HG02623 (cell line): ENCODE data around the gene NPR3.

Experiments
- ATAC-seq: cut with Tn5 transposase; IDR thresholded peaks from one replicate; pipeline ENCODE4 v1.9.1; 2021; ENCODE audit warnings: moderate library complexity; ENCODE audit not compliant: unreplicated experiment

NPR3 gene, protein sequence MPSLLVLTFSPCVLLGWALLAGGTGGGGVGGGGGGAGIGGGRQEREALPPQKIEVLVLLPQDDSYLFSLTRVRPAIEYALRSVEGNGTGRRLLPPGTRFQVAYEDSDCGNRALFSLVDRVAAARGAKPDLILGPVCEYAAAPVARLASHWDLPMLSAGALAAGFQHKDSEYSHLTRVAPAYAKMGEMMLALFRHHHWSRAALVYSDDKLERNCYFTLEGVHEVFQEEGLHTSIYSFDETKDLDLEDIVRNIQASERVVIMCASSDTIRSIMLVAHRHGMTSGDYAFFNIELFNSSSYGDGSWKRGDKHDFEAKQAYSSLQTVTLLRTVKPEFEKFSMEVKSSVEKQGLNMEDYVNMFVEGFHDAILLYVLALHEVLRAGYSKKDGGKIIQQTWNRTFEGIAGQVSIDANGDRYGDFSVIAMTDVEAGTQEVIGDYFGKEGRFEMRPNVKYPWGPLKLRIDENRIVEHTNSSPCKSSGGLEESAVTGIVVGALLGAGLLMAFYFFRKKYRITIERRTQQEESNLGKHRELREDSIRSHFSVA

DNA sequence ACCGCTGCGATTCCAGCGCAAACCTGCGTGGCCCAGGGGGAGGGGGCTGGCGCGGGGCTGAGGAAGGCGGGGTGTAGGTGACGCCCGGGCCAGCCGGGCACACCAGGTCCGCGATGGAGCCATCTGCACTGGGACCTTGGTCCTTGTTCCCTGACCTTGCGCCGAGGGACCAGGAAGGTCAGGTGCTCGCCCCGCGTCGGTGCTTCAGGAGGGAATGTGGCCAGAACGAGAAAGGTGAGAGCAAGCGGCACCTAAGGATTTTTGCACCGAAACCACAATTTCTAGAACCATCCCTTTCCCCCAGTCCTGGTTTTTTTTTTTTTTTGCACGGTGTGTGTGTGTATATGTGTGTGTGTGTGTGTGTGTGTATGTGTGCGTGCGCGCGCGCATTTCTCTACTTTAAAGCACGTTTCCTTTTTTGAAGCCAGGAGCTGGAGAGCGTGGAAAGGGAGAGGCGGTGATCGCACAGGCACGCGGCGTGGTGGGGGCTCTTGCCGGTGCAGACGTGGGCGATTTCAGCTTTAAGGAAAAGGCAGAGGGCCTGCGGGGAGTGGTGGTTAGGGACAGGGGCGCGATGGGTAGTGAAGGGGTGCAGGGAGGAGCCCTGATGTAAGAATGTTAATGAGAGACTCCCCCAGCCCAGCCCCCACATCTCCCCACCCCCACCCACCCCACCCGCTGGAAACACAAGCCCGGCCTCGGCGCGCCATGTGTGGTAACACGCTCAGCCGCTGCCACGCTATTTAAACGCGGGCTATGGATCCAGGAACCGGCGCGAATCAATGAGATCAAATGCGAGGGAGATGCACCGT is at the start of gene NPR3:
TSS of gene NPR3 (plus strand) at position 772 of the 812 bp plus-strand sequence. CDS start 456 bp downstream, outside the sequence.
- no peak for ATAC-seq

DNA sequence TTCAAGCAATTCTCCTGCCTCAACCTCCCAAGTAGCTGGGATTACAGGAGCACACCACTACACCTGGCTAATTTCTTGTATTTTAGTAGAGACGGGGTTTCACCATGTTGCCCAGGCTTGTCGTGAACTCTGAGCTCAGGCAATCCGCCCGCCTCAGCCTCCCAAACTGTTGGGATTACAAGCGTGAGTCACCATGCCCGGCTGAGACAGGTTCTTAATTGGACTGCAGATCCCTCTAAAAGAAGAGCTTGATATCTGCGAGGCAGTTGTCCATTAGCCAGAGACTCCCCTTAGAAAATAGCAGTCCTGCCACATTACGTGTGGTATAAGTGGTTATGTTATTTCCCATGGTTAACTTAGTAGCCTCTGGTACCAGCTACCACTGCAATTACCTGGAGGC is 46.6 kb upstream of the NPR3 start:
- no peak for ATAC-seq

DNA sequence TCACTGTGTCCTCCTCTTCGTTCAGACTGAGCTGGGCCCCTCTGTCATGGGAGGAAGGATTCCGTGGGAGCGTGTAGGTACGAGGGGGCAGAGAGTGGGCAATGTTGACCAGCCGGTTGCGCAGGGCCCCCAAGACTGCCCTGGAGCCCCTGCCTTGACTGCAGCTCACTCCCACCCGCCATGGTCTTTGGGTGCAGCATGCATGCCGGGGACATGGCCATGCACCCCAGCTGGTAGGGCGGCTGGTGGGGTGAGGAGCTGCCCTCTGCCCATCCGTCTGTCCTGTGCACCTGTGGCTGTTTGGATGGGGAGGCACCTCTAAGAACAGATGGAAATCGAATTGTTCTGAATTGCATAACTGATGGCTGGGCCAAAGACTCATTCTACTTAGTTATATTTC is 42.6 kb upstream of the NPR3 start:
- ATAC-seq, result no peak

DNA sequence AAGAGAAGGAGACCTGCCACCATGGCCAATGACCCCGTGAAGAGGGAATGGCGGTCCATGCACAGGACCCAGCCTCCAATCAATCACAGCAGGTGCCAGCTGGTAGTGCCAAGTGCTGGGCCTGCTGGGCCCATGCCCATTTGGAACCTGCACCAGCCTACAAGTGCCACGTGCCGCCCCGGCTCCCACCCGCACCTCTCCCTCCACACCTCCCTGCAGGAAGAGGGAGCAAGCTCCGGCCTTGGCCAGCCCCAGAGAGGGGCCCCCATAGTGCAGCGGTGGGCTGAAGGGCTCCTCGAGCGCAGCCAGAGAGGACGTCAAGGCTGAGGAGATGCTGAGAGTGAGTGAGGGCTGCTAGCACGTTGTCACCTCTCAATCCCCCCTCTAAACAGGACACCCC is 37.8 kb upstream of the NPR3 start:
- no peak for ATAC-seq

DNA sequence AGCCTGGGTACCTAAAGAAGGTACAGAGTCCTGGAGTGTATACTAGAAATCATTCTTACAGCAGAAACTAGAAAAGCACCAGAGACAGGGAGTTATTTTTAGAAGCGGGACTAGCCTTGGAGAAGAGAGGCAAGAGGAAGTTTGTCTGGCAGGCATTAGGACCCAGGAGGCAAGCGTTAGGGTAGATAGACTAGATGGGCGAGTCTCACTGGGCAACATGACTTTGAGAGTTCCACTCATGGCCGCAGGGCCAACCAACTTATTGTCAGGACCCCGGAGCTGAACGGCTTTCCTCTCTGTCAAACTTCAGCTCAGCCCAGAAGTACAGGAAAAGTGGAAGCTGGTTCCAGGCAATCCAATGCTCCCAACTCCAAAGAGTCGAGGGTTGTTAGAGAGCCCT is 34.1 kb upstream of the NPR3 start:
- ATAC-seq, result no peak

DNA sequence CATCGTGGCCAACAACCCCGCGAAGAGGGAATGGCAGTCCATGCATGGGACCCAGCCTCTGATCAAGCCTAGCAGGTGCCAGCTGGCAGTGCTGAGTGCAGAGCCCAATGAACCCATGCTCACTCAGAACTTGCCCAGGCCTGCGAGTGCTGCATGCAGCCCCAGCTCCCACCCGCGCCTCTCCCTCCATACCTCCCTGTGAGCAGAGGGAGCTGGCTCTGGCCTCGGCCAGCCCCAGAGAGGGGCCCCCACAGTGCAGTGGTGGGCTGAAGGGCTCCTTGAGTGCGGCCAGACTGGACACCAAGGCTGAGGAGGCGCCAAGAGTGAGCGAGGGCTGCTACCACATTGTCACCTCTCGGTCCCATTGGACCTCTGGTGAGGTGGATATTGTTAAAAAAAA is 32.6 kb upstream of the NPR3 start:
- no peak for ATAC-seq

DNA sequence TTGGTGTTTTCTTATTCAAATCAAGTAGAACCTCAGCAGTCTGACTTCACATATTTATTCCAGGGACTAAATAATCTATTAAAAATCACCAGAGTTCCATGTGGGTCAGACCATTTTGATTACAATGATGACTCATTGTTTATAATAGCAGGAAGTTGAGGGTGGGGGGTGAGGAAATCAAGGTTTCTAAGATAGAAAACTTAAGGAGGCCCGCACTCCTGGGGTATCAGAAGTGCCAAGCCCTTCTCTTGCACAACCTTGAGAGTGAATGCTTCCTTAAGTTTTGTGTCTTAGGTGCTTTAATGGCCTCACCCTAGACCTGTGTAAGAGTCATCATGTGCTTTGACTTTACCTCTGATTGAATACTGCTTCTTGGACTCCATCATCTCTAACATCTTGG is 31.9 kb upstream of the NPR3 start:
- ATAC-seq, result no peak

DNA sequence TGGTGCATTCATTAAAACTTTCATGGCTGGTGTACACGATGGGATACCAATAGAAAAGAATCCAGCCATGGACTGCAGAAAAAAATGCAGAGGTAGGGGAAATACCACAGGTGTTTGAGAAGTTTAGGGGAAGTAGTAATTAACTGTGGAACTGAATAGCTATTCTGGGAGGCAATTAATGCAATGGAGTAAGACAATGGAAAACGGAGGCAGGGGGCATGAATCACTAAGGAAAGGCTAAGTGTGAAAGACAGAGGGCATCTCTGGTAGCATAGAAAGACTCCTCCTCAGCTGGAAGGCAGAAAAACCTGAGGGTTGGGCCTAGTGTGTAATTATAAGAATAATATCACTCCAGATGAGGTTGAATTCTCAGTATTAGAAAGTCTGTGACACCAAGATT is 30.9 kb upstream of the NPR3 start:
- ATAC-seq, result no peak

DNA sequence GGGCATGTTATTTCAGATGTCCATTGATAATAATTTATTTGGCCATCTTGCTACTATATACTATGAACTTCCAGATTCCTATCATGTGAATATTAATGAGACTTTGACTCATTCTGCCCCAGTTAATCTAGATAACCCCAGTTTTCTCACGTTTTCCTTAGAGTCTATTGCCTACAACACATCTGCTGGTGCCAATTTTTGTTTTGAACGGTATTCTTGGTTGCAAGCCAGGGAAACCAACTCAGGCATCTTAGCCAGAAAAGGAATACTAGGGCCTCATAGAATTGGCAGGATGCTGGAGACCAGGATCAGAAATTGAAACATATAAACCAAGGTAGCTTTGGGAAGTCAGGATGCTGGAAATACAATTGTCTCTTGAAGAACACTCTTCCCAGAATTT is 28.0 kb upstream of the NPR3 start:
- ATAC-seq, result no peak

DNA sequence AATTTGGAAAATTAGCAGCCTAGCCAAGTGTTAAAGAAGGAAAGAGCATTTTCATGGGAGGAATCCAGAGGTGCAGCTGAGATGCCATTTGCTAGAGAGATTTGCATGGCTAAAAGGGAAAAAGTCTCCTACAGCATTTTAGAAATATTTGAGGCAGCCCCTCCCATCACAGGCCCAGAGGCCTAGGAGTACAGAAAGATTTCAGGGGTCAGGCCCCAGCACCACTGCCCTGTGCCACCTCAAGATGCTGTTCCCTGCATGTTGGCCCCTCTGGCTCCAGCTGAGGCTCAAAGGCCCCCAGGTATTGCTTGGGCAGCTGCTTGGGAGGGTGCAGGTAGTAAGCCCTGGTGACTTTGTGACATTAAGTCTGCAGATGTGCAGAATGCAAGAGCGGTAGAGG is 26.9 kb upstream of the NPR3 start:
- no peak for ATAC-seq

DNA sequence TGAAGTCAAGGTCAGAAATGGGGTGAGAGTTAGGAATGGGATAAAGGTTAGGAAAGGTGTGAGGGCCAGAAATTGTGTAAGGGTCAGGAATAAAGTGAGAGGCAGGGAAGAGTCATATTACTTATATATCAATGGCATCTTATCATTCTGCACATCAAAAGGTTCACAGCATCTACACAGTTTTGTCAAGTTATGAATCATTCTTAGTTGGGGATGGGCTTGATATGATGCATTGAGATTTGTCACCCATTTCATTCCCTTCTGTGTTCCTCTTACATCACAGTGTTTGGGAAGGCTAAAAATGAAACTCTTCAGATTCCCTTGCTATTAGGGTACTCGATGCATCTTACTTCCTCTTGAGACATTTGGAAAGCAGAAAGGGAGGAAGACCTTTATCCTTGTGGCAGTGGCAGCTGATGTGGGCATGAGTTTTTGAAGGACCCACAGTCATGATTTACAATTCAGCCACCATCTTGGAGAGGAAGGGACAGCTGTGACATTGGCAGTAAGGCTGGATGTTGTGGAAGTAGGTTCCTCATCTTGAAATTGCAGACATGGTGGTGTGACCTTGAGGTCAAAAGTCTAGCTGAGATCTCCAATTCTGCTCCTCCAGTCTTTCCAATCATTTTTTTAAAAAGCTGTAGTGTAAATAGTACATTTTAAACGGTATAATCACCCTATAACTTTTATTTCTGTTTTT is 24.2 kb upstream of the NPR3 start:
- ATAC-seq, result no peak

DNA sequence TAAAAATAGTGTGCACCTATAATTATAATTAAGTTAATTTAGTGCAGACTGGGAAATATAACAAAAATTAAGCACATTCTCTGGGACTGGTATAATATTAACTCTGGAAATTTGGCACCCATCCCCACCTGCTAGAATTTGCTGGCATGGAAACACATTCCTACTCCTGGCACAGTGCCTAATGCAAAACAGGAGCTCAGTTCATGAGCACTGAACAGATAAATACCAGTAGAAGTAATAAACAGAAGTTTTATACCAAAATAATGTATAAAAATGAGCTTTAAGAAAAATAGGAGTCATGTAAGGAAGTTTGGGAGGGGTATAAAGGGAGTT is 23.7 kb upstream of the NPR3 start:
- no peak for ATAC-seq

DNA sequence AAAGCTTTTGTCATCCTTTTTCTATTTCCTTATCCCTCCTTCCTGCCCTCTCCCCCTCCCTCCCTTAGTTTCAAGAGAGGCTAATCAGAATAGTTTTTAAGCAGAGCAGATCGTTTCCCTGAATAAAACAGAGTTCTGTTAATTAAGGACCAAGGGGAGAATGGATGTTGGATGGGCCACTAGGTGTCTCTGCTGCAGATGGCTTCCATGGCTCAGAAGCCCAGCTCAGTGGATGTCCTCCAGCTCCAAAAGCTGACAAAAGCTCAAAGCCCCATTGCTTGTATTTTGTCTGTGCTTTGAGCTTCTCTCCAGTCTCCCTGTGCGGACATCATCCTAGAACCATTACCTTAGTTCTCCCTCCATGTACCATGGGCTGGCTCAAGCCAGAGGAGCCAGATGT is 21.0 kb upstream of the NPR3 start:
- ATAC-seq, result no peak

DNA sequence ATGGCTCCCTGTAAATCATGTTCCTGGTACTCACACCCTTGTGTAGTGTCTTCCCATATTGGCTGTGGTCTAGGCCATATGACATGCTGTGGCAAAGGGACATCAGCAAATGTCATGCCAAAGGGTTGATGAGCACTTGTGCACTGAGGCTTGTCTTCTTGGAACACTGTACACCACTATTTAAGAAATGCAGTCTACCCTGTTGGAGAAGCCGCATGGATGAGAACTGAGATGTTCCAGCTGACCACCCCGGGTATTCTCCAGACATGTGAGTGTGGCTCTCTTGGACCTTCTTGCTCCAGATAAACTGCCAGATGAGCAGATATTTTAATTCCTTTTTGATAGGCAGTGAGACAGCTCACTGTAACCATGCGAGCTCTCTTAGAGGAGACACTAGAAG is 20.5 kb upstream of the NPR3 start:
- no peak for ATAC-seq

DNA sequence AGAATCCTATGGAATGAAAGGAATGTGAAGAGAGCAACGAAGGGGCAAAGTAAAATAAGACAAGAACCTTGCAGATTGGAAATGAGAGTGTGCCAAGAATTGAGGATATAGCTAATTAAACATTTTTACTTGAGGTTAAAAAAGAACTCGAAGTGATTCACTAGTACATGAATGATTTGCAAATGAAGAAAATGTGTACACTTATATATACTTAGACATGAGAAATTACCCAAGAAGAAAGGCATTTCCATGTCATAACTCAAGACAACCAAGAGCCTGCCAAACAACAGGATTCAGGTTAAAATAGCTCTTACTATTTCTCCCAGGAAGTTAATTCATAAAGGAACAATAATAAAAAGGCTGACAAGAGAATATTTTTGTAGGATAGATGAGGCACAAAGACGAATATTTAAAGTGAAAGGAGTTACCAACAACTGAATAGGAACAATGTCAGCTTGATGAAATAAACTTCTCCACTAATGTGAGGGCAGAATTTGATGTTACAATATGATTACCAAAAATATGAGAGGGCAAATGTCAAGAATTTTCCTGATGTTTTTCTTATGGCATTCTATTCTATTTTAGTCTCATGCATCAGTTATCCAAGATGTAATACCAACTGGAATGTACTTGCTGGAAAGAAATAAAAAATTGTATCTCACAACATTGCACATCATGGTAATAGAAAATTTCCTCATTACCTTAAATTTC is 18.9 kb upstream of the NPR3 start:
- no peak for ATAC-seq

DNA sequence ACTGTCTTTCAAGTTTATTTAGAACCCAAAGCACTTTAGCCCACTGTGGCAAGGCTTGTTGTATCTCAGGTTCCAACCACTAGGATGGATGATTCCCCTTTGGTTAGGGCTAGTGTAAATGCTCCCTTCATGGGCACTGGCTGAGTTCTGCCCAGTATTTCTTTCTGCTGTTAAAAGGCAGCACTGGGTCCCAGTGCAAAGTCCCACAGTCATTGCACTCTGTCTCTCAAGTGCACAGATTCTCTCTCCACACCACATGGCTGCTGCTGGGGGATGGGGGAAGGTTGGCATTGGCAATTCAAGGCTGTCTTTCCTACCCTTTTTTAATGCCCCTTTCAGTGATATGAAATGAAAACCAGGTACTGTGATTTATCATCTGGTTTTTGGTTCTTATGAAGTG is 7.2 kb upstream of the NPR3 start:
- ATAC-seq, result no peak

DNA sequence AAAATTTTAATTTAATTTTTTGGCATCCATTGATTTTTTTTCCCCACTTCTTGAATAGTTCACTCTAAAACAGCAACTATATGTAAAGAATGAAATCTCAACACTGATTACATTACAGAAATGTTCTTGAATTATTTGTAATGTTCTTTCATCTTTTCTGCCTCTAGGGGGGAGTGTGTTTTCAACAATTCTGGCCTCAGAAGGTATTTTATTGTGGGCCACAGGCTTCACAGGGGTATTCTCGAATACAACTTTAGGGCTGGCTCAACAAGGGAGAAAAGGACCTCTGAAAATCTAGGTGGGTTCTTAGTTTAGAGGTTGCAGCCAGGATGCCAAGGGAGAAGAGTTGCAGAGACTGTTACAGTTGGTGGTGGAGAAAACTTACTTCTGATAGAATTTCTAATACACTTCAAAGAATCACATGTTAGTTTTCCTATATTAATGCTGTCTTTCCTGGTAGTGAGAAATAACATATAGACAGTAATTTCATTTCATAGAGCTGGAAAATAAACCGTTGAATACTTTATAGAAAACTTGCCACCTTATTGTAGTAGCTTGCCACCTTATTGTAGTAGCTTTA is 3.6 kb upstream of the NPR3 start:
- ATAC-seq, result no peak

DNA sequence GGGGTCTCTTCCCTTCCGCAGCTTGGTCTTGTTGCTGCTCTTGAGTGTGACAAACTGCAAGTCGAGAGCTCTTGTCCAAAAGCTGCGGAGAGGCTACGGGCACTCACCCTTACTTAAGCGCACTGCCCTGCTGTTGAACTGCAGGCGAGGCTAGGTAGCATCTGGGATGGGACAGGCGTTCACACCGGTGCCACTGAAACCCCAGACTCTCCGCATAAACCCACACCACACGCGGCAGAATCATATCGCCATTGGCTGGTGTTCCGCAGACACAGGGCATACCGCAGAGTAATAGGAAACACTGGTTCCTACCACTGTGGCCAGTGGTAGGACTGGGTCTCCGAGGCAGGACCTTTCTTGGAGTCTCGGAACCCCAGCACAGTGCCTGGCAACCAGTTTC is 2.2 kb upstream of the NPR3 start:
- no peak for ATAC-seq

DNA sequence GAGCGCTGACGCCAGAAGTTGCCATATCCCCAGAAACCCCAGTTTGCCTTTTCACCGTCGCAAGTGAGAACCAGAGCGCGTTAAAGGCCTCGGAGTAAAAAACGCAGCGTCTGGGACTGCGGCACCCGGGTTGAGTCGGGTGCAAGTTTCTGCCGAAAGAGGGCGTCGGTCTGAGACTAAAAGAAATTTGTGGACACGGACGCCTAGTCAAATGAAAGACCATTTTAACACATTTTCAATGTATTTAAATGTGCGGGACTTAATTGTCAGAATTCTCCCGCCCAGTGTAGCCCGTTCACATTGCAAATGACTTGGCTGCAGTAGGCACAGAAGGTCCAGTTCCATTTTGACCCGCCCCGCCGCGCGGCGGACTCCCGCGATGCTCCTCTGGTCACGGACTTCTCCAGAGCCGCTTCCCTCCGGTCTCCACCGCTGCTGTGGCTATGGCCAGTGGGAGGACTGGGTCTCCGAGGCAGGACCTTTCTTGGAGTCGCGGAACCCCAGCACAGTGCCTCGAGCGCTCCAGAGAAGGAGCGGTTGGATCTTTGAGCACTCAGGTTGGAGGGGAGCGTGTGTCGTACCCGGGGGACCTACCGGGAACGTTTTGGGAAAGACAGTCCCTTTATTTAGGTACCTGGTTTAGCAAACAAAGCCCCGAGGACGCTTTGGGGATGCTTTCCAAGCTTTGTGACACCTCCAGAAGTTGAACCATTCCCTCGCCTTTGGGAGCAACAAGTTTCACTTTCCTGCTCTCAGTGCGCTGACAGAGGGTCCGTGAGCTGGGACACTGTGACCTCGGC is 1.2 kb upstream of the NPR3 start:
- no peak for ATAC-seq

DNA sequence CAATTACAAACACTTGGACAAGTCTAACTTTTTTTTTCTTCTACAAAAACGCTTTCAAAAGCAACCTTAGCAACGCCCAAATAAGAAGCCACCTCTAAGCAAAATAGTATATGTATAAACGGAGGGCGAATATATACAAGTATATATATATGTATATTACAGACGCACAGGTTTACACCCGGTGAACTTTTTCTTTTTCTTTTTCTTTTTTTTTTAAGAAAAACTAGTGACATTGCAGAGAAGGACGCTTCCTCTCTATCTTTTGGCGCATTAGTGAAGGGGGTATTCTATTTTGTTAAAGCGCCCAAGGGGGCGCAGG is 200 bp downstream of the NPR3 start:
- ATAC-seq, result no peak
